ENCODE data around the gene GPR179. TPM values are rescaled to one million over a fixed set of nuclear protein-coding genes. Genes with fewer than 3 reads are reported as not detected.
A peak's percentile ranks its signal among the peaks of the same experiment; 100 is the strongest.

Gene GPR179
- total and polyA plus RNA-seq, 2 donors (not counting 1 experiment from before 2014, with no cell fraction given) = under 0.01 TPM; not detected in 1

GRCh38 chr17:38334480-38335364, 9.0 kb downstream of the GPR179 start:
- Histone ChIP-seq H3K4me1 (ENCODE audit: control insufficient read depth, extremely low read depth, insufficient read depth, low read length) (no peaks in the 10 kb centered on the region), H3K9ac (ENCODE audit: insufficient read depth, low read length) (no peak overlapping the region), H2AFZ (ENCODE audit: low read length) (no peak overlapping the region), H4K20me1 (ENCODE audit: control insufficient read depth, extremely low read depth, insufficient read depth, low read length) (no peaks in the 10 kb centered on the region), H3K4me2 (ENCODE audit: extremely low read depth, insufficient read depth, low read length) (no peak overlapping the region), H3K36me3 (ENCODE audit: control insufficient read depth, insufficient read depth, low read length) (no peaks in the 10 kb centered on the region), H3K9me3 (ENCODE audit: control insufficient read depth, insufficient read depth, low read depth, low read length) (no peaks in the 10 kb centered on the region), H3K27ac (ENCODE audit: insufficient read depth, low read length) (no peak overlapping the region), H3K4me3 (replicated peaks in 1 of 4; ENCODE audit: control extremely low read depth in 1 of 4, insufficient read depth in 1 of 4, low read depth in 3 of 4, low read length in 4 of 4) (no peak overlapping the region), H3K27me3 (ENCODE audit: control insufficient read depth, insufficient read depth, low read length) (peaks cover 39% of the 10 kb centered on the region), H3K79me2 (ENCODE audit: control insufficient read depth, insufficient read depth, low read length) (no peaks in the 10 kb centered on the region)
- DNase-seq (ENCODE audit: low read depth in 2 of 2) = no peak
- no peak for TF ChIP-seq EZH2 (IDR thresholded peaks at IDR 0.05; ENCODE audit: low read length, missing control alignments)
- TF ChIP-seq CTCF (conservative IDR thresholded peaks at IDR 0.05 in 1 of 2, IDR thresholded peaks at IDR 0.05 in 1 of 2; ENCODE audit: low read depth in 1 of 2, low read length in 2 of 2) = no peak

- peak; percentile 35 to 63 for TF ChIP-seq CTCF (conservative IDR thresholded peaks at IDR 0.05 in 1 of 2, IDR thresholded peaks at IDR 0.05 in 1 of 2; ENCODE audit: low read depth in 1 of 2, low read length in 2 of 2)
- TF ChIP-seq EZH2 (IDR thresholded peaks at IDR 0.05; ENCODE audit: low read length, missing control alignments) = no peak
Measured at GRCh38 chr17:38333635-38334295, 10.0 kb downstream of the GPR179 start.

GRCh38 chr17:38332735-38333134, 11.0 kb downstream of the GPR179 start:
- DNase-seq (ENCODE audit: low read depth in 2 of 2) = no peak
- TF ChIP-seq CTCF (conservative IDR thresholded peaks at IDR 0.05 in 1 of 2, IDR thresholded peaks at IDR 0.05 in 1 of 2; ENCODE audit: low read depth in 1 of 2, low read length in 2 of 2) (no peak), EZH2 (IDR thresholded peaks at IDR 0.05; ENCODE audit: low read length, missing control alignments) (no peak)
- H3K27me3 ChIP-seq (ENCODE audit: control insufficient read depth, insufficient read depth, low read length) = peaks cover 35% of the 10 kb centered on the region

More at GRCh38 chr17:38333635-38334295, 10.0 kb downstream of the GPR179 start:
- H2AFZ ChIP-seq (ENCODE audit: low read length) = no peak overlapping the region
- H3K36me3 ChIP-seq (ENCODE audit: control insufficient read depth, insufficient read depth, low read length) = no peaks in the 10 kb centered on the region
- H3K27me3 ChIP-seq (ENCODE audit: control insufficient read depth, insufficient read depth, low read length) = peaks cover 37% of the 10 kb centered on the region
- H3K9ac ChIP-seq (ENCODE audit: insufficient read depth, low read length) = no peak overlapping the region
- no peaks in the 10 kb centered on the region for H4K20me1 ChIP-seq (ENCODE audit: control insufficient read depth, extremely low read depth, insufficient read depth, low read length)
- no peak overlapping the region for H3K27ac ChIP-seq (ENCODE audit: insufficient read depth, low read length)
- no peaks in the 10 kb centered on the region for H3K9me3 ChIP-seq (ENCODE audit: control insufficient read depth, insufficient read depth, low read depth, low read length)
- no peaks in the 10 kb centered on the region for H3K4me1 ChIP-seq (ENCODE audit: control insufficient read depth, extremely low read depth, insufficient read depth, low read length)
- no peak overlapping the region for H3K4me3 ChIP-seq (replicated peaks in 1 of 4; ENCODE audit: control extremely low read depth in 1 of 4, insufficient read depth in 1 of 4, low read depth in 3 of 4, low read length in 4 of 4)
- no peak overlapping the region for H3K4me2 ChIP-seq (ENCODE audit: extremely low read depth, insufficient read depth, low read length)
- no peak for DNase-seq (ENCODE audit: low read depth in 2 of 2)
- H3K79me2 ChIP-seq (ENCODE audit: control insufficient read depth, insufficient read depth, low read length) = no peaks in the 10 kb centered on the region

More at GRCh38 chr17:38332735-38333134, 11.0 kb downstream of the GPR179 start:
- Histone ChIP-seq H3K4me2 (ENCODE audit: extremely low read depth, insufficient read depth, low read length) (no peak overlapping the region), H4K20me1 (ENCODE audit: control insufficient read depth, extremely low read depth, insufficient read depth, low read length) (no peaks in the 10 kb centered on the region), H3K79me2 (ENCODE audit: control insufficient read depth, insufficient read depth, low read length) (no peaks in the 10 kb centered on the region), H3K4me1 (ENCODE audit: control insufficient read depth, extremely low read depth, insufficient read depth, low read length) (no peaks in the 10 kb centered on the region), H3K4me3 (replicated peaks in 1 of 4; ENCODE audit: control extremely low read depth in 1 of 4, insufficient read depth in 1 of 4, low read depth in 3 of 4, low read length in 4 of 4) (no peak overlapping the region), H3K36me3 (ENCODE audit: control insufficient read depth, insufficient read depth, low read length) (no peaks in the 10 kb centered on the region), H3K27ac (ENCODE audit: insufficient read depth, low read length) (no peak overlapping the region), H2AFZ (ENCODE audit: low read length) (no peak overlapping the region), H3K9ac (ENCODE audit: insufficient read depth, low read length) (no peak overlapping the region), H3K9me3 (ENCODE audit: control insufficient read depth, insufficient read depth, low read depth, low read length) (no peaks in the 10 kb centered on the region)

Measured in fibroblast of lung (primary cell).